ENCODE data around the gene POMT2.

Gene POMT2

DNA sequence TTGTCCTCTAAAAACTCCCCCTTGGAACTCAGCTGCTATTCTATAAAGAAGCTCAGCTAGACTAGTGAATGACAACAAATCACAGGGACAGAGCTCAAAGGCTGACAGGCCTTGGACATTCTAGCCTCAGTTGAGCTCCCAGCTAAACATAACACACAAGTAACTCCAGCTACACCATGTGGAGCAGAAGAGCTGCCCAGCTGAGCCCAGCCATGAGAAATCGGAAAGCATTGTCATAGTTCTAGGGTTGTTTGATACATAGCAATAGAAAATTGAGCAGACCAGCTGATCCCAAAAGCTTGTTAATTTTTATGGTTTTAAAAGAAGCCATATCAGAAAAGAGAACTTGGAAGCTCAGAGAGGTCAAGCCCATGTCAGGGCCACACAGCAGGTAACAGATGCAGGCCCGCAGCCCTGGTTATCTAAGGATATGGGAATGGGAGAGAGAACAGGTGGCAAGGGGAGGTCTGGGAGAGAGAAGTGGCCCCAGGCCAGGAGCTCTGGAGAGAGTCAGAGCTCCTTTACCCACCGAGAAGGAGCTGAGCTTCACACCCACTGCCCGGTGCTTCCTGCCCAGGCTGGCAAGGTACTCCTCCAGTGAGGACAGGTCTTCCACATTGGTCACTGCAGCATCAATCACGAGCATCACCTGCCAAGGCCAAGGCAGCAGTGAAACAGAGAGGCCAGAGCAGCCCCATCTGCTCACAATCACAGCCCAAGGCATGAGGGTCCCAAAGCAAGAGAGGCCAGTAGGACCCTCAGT, 52.6 kb downstream of the POMT2 start:
- DNase-seq (ENCODE audit: low read depth), result no peak

DNA sequence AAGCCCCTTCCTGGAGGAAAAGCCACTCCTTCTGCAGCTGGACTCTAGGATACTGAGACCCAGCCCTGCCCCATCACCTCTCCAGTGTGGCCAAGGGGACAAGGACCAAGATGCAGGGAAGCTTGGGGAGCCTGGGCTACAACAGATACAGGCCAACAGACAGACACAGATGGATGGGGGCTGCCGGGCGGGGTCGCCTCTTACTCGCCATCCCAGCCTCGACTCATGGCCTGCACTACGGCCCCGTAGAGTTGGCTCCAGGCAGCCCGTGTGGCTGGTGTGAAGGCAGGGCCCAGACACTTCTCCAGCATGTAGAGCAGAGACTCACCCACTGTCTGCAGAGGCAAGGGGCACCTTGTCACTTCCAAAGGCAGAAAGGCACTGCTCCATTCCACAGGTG, 54.3 kb downstream of the POMT2 start:
- no peak for DNase-seq (ENCODE audit: low read depth)

DNA sequence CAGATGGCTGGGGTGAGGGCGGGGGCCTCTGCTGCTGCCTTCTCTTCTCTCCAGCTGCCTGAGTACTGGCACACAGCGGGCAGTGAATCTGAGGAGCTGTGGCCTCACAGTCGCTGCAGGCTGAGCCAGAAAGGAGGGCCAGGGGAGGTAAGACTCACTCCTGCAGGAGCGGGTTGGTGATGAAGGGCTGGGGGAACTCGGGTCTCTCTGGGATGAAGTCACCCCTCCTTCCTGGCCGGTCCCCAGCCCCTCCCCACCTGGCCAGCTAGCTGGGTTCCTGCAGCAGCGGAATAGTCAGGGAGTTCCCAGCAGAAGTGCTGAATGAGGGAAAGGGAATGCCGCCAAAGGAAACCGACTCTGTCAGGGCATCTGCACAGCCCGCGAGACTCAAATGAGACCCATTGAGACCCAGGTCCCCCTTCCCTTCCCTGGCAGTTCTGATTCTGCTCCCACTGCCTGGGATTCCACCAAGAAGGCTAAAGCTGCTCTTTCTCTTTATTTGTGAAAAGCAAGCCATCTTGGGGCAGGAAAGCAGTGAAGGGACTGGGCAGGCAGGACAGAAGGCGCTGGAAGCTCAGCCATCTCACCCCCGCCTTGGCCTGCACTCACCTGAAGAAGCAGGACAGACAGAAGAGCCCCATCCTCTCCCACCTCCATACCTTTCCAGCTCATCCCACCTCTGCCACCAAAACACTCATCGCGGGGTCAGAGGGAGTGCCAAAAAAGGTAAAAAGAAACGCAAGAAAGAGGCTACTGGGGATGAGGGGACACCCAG, 54.9 kb downstream of the POMT2 start:
- DNase-seq (ENCODE audit: low read depth), result no peak

DNA sequence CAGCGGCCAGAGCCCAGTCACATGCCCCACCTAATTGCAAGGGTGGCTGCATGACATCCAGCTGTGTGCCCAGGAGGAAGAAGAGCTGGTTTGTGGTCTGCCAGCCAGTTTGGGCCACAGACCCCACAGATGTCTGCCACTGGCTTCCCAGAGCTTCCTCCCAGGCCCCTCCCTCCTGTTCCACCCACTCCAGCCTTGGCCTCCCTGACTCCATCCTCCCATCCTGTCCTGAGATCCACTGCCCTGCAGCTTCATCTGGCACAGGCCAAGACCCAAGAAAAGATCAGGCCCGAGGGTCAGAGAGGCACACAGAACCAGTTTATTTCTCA, 55.5 kb downstream of the POMT2 start:
- DNase-seq (ENCODE audit: low read depth), result no peak

DNA sequence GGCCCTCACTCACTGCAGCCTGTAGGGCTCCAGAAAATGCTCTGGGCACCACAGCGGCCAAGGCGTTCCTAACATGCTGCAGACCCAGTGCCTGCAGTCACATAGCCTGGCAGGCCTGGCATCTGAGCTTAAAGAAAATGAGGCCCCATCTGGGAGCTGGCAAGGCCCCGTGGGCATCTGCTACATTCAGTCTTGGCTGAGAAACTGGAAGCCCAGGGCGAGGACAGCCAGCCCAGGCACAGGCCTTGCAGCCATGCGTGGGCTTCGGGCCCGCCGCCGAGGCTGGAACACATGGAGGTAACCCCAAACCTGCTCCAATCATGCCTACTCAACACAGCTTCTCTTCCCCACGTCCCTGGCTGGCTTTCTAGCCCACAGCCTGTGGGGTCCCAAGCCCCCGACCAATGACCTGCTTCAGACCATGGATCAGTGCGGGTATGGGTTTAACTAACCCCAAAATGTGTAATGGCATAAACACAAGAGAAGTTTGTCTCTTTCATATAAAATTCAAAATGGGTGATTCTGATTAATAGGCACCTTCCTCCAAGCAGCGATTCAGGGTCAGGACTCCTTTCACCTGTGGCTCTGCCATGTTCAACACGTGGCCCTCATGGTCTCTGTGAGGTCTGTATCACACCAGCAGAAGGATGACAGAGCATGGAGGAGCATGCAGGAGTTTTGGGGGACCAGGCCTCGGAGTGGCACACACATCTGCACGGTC, 56.1 kb downstream of the POMT2 start:
- no peak for DNase-seq (ENCODE audit: low read depth)

DNA sequence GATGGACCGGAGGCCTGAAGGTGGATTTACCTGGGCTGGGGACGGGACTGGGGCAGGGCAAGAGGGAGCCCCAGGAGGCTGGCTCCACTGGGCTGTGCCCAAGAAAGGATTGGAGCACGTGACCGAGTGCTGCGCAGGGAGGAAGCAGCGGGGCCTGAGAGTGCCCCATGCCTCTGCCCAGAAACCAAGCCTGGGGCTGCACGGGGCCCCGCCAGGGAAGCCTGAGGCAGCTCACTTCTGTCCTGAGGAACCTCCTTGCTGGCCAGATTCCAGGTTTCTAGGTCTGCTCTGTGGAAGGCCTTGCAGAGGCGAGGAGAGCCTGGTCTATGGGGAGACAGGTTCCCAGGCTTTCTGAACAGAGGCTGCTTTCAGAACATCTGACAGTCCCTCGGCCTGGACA, 60.1 kb downstream of the POMT2 start:
- DNase-seq (ENCODE audit: low read depth), result no peak

DNA sequence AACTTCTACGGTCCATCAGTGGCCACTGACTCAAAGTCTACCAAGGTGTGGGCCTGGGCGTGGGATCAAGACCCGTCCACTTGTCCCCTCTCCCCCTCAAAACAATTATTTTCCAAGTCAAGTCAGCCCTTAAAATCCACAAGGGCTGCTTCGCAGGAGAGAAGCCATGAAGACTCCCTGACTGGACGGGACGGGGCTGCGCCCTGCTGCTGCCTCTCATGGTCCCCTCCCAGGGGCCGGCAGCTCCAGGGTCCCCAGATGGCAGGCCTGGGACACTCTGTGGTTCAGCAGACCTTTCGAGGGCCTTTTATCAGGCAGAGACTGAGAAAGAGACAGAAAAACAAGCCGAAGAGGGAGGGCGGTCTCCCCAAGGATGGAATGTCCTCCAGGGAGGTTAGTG, 60.5 kb downstream of the POMT2 start:
- no peak for DNase-seq (ENCODE audit: low read depth)

DNA sequence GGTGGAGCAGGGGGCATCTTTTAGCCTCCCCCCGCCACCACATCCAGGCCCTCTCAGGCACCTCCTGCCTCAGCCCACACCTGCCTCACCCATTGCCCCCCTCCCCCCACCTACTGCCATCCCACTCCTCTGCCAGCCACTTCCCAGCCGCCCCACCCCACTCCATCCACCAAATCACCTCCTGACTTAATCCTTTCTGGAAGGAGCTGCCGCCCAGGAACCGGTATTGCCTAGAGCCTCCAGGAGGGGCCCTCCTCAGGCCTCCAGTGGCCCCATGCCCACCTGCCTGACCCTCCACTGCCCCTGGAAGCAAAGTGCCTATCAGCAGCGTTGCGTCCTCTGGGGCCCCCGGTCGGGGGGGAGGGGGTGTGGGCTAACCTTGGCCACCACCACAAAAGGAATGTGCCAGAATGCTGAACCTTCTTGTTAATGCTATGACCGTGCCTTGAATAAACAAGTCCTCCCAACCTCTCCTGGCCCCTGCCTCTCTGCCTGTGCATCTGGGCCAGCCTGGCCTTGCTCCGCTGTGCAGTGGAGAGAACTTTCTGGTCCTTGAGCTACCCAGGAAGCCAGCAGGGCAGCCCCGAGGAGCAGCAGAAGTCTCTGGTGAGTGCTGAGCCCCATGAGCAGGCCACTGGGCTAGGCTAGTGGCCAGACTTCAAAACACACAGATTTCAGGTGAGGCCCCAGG, 61.5 kb downstream of the POMT2 start:
- DNase-seq (ENCODE audit: low read depth), result no peak

DNA sequence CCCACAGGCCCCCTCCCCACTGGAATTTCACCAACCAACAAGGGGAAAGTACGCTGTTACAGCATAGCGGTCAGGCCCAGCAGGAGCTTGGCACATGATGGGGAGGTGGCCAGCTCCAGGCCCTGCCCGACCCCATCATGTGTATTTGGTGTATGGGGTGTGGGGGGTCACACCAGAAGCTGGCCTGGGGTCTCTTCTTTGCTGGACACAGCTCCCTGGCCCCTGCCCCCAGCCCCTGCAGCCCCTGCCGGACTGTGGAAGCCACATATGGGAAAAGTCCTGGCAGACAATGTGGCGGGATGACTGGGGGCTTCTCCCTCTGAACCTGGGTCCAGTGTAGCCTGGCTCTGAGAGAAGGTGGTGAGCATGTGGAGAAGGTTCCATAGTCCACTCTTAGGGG, 62.1 kb downstream of the POMT2 start:
- no peak for DNase-seq (ENCODE audit: low read depth)

DNA sequence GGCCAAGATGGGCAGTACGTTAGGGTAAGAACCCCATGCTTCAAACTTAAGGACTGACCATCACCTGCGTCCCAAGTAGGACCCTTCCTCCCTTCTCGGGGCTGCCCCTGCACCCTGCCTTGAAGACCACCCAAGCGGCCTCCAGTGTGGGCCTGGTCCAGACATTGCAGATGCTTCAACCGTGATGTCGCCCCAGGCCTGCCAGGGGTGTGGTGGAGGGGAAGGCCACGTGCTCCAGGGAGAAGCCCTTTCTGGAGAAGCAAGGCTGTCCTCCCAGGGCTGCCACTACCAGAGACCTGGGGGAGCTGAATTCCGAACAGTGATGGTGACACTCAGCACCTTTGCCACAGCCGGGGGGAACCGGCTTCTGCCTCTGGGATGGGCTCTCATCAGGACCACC, 63.0 kb downstream of the POMT2 start:
- DNase-seq (ENCODE audit: low read depth), result no peak

DNA sequence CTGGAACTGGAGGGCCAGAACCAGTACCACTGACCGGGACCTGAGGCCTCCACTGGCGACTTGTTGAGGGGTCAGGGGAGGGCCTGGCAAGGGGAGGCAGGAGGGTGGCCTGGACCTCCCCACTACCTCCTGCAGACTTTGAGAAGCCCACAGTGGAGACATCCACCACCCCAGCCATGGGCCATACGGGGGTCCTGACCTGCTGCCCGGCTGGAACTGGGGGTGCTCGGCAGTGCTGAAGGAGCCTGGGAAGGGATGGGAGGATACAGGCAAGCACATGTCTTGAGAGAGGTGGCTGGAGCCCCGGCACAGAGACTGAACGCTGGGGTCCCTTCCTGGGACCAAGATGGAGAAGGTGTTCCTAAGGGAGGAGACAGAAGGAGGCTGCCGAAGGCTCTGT, 64.0 kb downstream of the POMT2 start:
- no peak for DNase-seq (ENCODE audit: low read depth)

DNA sequence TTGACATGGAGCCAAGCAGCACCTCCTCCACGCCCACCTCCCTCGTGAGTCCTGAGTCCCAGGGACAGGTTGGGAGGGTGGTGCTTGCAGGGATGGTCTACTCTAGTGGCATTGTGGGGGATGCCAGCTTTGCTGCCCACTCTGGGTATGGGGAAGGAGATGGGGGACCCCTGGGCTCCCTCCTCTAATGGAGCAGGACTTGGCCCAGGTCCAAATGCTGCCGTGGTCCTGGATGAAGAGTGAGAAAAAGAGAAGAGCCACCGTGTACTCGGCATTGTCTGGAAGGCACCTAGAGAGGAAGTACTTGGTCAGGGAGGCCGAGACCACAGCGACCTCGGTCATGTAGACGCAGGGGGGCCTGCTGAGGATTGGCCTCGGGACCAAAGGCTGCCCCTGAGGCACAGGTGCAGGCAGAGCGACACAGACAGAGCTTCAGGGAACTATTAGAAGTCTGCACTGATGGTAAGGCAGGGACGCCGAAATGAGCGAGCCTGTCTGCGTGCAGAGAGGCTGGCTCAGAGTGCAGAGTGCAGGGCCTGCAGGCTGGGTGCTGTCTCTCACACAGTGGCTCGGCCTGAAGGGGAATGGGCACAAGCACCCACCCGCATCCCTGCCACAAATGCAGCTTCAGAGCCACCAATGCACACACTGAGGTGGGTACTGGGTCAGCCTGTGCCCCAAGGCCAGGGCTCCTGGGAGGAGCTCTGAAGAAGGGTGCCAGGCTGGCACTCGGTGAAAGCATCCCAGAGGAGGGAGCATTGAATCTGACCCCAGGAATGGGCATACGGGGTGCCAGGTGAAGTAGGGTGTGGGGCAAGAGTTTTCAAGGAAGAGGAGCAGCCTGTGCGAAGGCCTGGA, 67.1 kb downstream of the POMT2 start:
- no peak for DNase-seq (ENCODE audit: low read depth)

DNA sequence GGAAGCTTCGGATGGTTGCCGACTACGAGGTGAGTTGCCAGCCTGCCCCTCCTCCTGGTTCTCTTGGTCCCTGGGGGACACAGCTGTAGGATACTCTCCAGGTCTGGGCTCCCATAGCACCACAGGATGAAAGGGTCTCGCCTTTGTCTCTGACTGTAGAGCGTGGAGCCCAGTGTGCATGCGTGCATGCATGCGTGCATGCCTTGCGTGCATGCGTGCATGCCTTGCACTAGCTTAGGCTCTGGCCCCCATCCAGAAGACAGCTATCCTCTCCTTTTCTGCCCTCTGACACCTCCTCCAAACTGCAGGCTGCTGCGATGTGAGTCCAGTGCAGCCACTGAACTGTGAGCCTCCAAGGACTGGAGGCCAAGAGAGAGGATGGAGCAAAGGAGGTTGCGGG, 68.8 kb downstream of the POMT2 start:
- DNase-seq (ENCODE audit: low read depth), result no peak

DNA sequence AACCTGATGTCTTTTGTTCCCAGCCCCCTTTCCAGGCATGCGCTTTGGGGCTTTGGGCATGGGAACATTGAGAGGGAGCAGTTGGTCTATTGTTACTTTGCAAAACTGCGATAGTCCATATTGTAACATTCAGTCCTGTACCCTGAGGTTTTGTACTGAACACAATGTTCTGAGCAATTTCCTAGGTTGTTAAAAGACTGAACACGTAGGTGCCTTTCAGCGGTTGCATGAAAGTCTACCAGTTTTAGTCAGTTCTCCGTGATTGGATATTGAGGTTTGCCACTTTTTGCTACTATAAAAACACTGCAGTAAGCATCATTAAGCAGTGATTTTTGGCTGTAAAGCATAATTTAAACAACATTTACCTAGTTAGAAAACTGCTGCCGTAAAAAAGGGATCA, 69.8 kb downstream of the POMT2 start:
- DNase-seq (ENCODE audit: low read depth), result no peak

DNA sequence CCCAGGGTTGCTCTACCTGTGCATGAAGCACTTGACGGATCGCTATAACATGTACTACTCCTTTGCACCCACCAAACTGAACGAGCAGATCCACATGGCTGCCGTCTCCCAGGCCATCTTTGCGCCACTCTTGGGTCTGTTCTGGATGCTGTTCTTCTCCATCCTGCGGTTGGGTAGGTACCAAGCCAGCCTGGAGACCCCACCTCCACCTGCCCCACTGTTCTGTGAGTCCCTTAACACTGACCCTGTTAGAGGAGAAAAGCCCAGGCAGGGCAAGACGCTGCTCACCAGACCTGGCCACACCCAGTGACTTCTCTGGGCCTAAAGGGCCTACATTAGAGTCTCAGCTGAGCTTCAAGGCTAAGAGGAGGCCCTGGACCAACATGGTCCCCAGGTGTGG, 71.4 kb downstream of the POMT2 start:
- DNase-seq (ENCODE audit: low read depth), result no peak

DNA sequence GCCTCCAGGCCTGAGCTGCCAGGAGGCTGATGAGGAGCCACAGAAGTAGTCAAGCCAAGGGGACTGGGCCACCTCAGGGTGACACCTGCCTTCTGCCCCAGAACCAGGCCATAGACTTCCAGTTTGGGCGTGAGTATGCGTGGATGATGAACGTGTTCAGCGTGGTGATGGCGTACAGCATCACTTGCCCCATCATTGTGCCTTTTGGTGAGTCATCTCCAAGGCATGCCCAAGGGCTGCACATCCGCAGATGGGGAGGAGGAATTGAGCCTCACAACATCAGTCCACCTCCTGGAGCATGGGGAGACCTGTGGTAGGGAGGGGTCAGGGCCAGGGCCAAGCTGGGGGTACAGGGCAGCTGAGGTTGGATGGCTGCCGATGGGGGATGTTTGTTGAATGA, 72.0 kb downstream of the POMT2 start:
- DNase-seq (ENCODE audit: low read depth), result no peak

DNA sequence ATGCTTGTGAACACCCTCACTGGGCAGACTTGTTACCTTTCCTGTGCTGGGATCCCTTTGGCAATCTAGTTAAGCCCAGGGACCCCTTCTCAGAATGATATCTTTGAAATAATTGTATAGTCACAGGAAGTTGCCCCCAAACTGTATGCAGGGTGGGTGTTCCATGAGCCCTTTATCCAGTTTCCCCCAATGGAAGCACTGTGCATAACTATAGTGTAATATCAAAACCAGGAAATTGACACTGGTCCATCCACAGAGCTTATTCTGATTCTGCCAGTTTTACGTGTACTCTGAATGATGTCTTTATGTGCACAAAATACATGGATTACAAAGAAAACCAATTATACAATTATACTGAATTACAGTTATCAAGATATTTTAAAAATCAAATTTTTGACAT, 73.9 kb downstream of the POMT2 start:
- DNase-seq (ENCODE audit: low read depth), result no peak

DNA sequence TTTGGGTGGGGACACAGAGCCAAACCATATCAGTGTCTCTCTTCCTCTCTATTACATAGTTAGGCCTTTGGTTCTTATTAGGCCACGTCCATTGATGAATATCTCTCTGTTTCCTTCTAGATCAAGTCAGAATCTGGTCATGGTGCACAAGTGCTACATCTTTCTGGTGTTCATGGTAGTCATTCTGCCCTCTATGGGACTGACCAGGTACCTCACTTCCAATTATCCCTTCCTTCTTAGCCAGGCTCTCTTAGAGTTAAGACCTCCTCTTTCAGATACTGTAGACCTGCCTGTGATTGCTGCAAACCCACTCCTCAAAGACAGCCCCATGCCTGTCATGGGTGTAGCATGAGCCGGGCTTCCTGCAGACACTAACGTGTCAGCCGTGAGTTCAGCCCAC, 74.9 kb downstream of the POMT2 start:
- DNase-seq (ENCODE audit: low read depth), result no peak

DNA sequence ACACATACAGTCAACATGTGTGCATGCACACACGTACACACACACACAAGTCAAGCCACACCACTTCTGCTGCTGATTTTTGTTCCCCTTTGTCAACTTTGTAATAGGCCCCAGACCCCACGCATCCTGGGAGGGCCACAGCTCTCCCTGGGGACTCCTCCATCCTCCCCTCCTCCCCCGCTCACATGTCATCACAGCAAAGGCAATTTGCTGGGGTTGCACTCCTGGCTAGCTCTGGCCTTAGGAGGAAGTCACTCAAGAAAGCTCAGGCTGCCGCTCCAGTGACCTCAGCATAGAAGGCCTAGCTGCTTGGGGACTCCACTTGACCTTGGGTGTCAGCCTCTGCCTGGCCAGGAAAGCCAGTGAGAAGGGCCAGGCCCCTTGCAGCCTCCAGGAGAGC, 76.8 kb downstream of the POMT2 start:
- no peak for DNase-seq (ENCODE audit: low read depth)

DNA sequence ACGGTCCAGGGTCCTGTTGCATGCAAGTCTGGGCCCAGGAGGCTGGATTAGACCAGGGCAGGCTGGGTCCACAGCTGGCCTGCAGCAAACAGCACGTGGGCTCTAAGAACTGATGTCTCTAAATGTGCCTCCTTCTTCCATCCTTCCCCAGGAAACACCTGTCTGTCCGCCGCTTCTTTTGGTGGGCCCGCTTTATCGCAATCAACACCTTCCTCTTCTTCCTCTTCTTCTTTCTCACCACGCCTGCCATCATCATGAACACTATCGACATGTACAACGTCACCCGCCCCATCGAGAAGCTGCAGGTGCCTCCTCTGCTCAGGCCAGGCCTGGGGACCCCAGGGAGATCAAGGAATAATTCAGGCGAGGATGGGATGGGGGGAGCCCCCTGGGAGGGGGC, 77.9 kb downstream of the POMT2 start:
- DNase-seq (ENCODE audit: low read depth), result no peak

DNA sequence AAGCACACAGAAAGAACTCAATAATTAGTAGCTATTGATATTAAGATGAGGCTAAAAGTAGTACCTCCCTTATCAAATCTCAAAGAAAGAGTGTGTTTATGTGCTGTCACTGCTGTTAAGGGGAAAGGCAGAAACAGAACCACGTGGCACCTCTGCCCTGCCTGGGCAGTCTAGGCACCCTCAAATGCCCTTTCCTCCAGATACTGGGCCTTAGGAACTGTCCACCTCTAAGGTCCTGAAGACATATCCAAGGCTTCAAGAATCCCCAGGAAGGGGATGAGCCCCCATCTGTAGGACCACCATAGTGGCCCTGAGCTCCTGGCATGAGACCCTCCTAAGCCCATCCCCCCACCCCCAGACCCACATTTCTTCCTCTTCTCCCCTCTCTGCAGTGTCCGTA, 78.7 kb downstream of the POMT2 start:
- DNase-seq (ENCODE audit: low read depth), result no peak
